ENCODE data around the gene AK4. TPM values are rescaled to one million over a fixed set of nuclear protein-coding genes. Genes with fewer than 3 reads are reported as not detected.

The AK4 gene
- total RNA-seq, 1 experiment from 2014 or later, result 131 TPM

- no peaks in the 10 kb centered on the region for H3K27me3 Mint-ChIP-seq (ENCODE audit: insufficient read depth, unreplicated experiment)
- H3K4me3 Mint-ChIP-seq (ENCODE audit: unreplicated experiment), result no peak overlapping the region
- no peak overlapping the region for H3K27ac Mint-ChIP-seq (ENCODE audit: unreplicated experiment)
- H3K9me3 Mint-ChIP-seq (ENCODE audit: unreplicated experiment), result no peaks in the 10 kb centered on the region
- intact Hi-C loops (cut with micrococcal nuclease; ENCODE audit: unreplicated experiment), result no loop called here
- no TSS peak for BruUV-seq (replicated peaks)
- TF ChIP-seq CTCF (IDR thresholded peaks at IDR 0.05; ENCODE audit: insufficient read depth in 1 of 2, low read depth in 1 of 2, low read length in 1 of 2, severe bottlenecking in 1 of 2, unreplicated experiment in 1 of 2), result no peak
- no peak overlapping the region for H3K4me3 ChIP-seq (ENCODE audit: low read depth, low read length)
- POLR2A ChIA-PET, result no interaction called here
- peaks cover 6% of the 10 kb centered on the region for H3K4me1 Mint-ChIP-seq (ENCODE audit: low read depth, unreplicated experiment)
- CTCF ChIA-PET, result no interaction called here
- peaks cover 8% of the 10 kb centered on the region for H3K4me1 ChIP-seq
- no peak for DNase-seq
- no peaks in the 10 kb centered on the region for H3K9me3 ChIP-seq
- no peaks in the 10 kb centered on the region for H3K27me3 ChIP-seq (replicated peaks; ENCODE audit: control insufficient read depth, insufficient read depth, low read length)
- no peaks in the 10 kb centered on the region for H3K36me3 ChIP-seq (ENCODE audit: control insufficient read depth, insufficient read depth, low read length)
- H3K36me3 Mint-ChIP-seq (ENCODE audit: insufficient read depth, unreplicated experiment), result no peaks in the 10 kb centered on the region
Measured at GRCh38 chr1:65245295-65245694, 97.3 kb downstream of the AK4 start.

GRCh38 chr1:65247419-65248359 is 99.7 kb downstream of the AK4 start:
- Histone ChIP-seq H3K36me3 (ENCODE audit: control insufficient read depth, insufficient read depth, low read length) (no peaks in the 10 kb centered on the region), H3K9me3 (no peaks in the 10 kb centered on the region), H3K4me1 (peaks cover 8% of the 10 kb centered on the region), H3K4me3 (ENCODE audit: low read depth, low read length) (no peak overlapping the region), H3K27me3 (replicated peaks; ENCODE audit: control insufficient read depth, insufficient read depth, low read length) (no peaks in the 10 kb centered on the region)
- ChIA-PET POLR2A (no interaction called here), CTCF (interaction anchor here (0.6 to 1.0 kb wide), 2 partner anchors 173 to 182 kb away, joined by 3 to 5 read pairs; partner anchors contain the start of genes LEPR and LEPROT)
- Mint-ChIP-seq H3K27me3 (ENCODE audit: insufficient read depth, unreplicated experiment) (no peaks in the 10 kb centered on the region), H3K36me3 (ENCODE audit: insufficient read depth, unreplicated experiment) (no peaks in the 10 kb centered on the region), H3K9me3 (ENCODE audit: unreplicated experiment) (no peaks in the 10 kb centered on the region), H3K4me1 (ENCODE audit: low read depth, unreplicated experiment) (peaks cover 6% of the 10 kb centered on the region), H3K4me3 (ENCODE audit: unreplicated experiment) (no peak overlapping the region), H3K27ac (ENCODE audit: unreplicated experiment) (no peak overlapping the region)
- DNase-seq, result peak; percentile 30 to 59
- TF ChIP-seq CTCF (IDR thresholded peaks at IDR 0.05; ENCODE audit: insufficient read depth in 1 of 2, low read depth in 1 of 2, low read length in 1 of 2, severe bottlenecking in 1 of 2, unreplicated experiment in 1 of 2), result no peak
- intact Hi-C loops (cut with micrococcal nuclease; ENCODE audit: unreplicated experiment), result no loop called here
- BruUV-seq (replicated peaks), result no TSS peak

GRCh38 chr1:65250826-65251225 is 102.8 kb downstream of the AK4 start:
- Histone ChIP-seq H3K27me3 (replicated peaks; ENCODE audit: control insufficient read depth, insufficient read depth, low read length) (no peaks in the 10 kb centered on the region), H3K36me3 (ENCODE audit: control insufficient read depth, insufficient read depth, low read length) (no peaks in the 10 kb centered on the region), H3K9me3 (no peaks in the 10 kb centered on the region), H3K4me3 (ENCODE audit: low read depth, low read length) (no peak overlapping the region), H3K4me1 (peaks cover 8% of the 10 kb centered on the region)
- H3K27me3 Mint-ChIP-seq (ENCODE audit: insufficient read depth, unreplicated experiment), result no peaks in the 10 kb centered on the region
- DNase-seq, result no peak
- no TSS peak for BruUV-seq (replicated peaks)
- no peaks in the 10 kb centered on the region for H3K9me3 Mint-ChIP-seq (ENCODE audit: unreplicated experiment)
- TF ChIP-seq CTCF (IDR thresholded peaks at IDR 0.05; ENCODE audit: insufficient read depth in 1 of 2, low read depth in 1 of 2, low read length in 1 of 2, severe bottlenecking in 1 of 2, unreplicated experiment in 1 of 2), result no peak
- H3K36me3 Mint-ChIP-seq (ENCODE audit: insufficient read depth, unreplicated experiment), result peaks cover 5% of the 10 kb centered on the region
- ChIA-PET POLR2A (no interaction called here), CTCF (no interaction called here)
- intact Hi-C loops (cut with micrococcal nuclease; ENCODE audit: unreplicated experiment), result no loop called here
- H3K27ac Mint-ChIP-seq (ENCODE audit: unreplicated experiment), result no peak overlapping the region
- H3K4me1 Mint-ChIP-seq (ENCODE audit: low read depth, unreplicated experiment), result peaks cover 15% of the 10 kb centered on the region
- H3K4me3 Mint-ChIP-seq (ENCODE audit: unreplicated experiment), result no peak overlapping the region
